Prostate gland (tissue), 2 donors: Measurements from ENCODE around the gene LRRC74A.

Source experiments
- POLR2A ChIP-seq: fragments of 450-650 bp; IDR thresholded peaks from one replicate; pipeline ENCODE4 v1.6.1; 2016; ENCODE audit warnings: antibody characterized with exemption, mild to moderate bottlenecking
- TF ChIP-seq, protein P1 (sequence below), 4 experiments: fragments of 200-600 bp in 2 of 4; fragments of 450-650 bp in 2 of 4; sonication (generic) in 2 of 4; IDR thresholded peaks; 1 replicate in 3 of 4; 2 replicates in 1 of 4; pipeline ENCODE4 v1.5.1; 2016 to 2019; ENCODE audit warnings: antibody characterized with exemption in 4 of 4, mild to moderate bottlenecking in 2 of 4, moderate library complexity in 2 of 4

DNA sequence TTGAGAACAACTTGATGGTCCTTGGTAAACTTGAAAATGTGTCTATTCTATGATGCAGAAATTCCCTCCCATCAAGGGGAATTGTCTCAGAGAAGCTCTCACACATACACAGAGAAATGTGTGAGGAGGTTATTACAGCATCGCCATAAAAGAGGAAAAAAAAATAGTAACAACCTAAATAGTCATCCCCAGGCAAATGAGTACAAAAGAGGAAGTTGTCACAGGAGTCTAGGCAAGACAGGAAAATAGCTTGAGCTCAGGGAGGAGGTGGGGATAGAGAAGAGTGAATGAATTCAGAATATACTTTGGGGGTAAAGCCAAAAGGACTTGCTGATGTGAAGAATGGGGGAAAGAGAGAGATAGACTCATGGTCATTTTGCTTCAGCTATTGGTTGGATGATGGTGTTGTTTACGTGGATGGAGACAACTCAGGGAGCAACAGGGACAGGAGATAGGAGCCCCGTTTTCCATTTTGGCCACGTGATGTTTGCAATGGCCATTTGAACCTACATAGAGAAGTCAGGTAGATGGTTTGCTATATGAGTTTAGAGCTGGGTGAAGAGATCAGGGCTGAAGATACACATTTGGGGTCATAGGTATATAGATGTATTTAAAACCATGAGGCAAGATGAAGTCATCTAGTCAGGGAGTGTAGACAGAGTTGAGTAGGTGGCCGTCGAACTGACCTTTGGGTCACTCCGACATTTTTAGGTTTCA is 20.3 kb downstream of the LRRC74A start:
- TF ChIP-seq, protein P1, sequence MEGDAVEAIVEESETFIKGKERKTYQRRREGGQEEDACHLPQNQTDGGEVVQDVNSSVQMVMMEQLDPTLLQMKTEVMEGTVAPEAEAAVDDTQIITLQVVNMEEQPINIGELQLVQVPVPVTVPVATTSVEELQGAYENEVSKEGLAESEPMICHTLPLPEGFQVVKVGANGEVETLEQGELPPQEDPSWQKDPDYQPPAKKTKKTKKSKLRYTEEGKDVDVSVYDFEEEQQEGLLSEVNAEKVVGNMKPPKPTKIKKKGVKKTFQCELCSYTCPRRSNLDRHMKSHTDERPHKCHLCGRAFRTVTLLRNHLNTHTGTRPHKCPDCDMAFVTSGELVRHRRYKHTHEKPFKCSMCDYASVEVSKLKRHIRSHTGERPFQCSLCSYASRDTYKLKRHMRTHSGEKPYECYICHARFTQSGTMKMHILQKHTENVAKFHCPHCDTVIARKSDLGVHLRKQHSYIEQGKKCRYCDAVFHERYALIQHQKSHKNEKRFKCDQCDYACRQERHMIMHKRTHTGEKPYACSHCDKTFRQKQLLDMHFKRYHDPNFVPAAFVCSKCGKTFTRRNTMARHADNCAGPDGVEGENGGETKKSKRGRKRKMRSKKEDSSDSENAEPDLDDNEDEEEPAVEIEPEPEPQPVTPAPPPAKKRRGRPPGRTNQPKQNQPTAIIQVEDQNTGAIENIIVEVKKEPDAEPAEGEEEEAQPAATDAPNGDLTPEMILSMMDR (IDR thresholded peaks at IDR 0.05): no peak
- TF ChIP-seq POLR2A: no peak
